Transverse colon (tissue), 4 donors: ENCODE results near the gene IL15RA. TPM values are rescaled to one million over a fixed set of nuclear protein-coding genes. Genes with fewer than 3 reads are reported as not detected.

Source experiments
- DNase-seq: peaks from one replicate; pipeline ENCODE4 v3.0.0-alpha.2; 2019
- H3K27ac ChIP-seq, 4 donors: fragments of 200-600 bp; sonication (generic); 2 replicates each; pipeline ENCODE4 v1.5.1; 2016 to 2018; ENCODE audit warnings: inconsistent platforms in 4 of 4
- H3K27me3 ChIP-seq: fragments of 200-600 bp; sonication (generic); 2 replicates; pipeline ENCODE4 v1.5.1; 2017; ENCODE audit warnings: inconsistent platforms
- H3K36me3 ChIP-seq, 4 donors: fragments of 200-600 bp; sonication (generic); 2 replicates each; pipeline ENCODE4 v1.5.1; 2017 to 2019; ENCODE audit warnings: inconsistent platforms in 4 of 4
- H3K4me1 ChIP-seq, 4 donors: fragments of 200-600 bp; sonication (generic); 2 replicates each; pipeline ENCODE4 v1.5.1; 2017 to 2020; ENCODE audit warnings: inconsistent platforms in 4 of 4
- H3K4me3 ChIP-seq, 4 donors: fragments of 200-600 bp; sonication (generic); 1 replicate in 1 of 4; 2 replicates in 3 of 4; pipeline versions ENCODE4 v1.5.1 to v1.6.1; 2017 to 2019; ENCODE audit warnings: inconsistent platforms in 4 of 4
- H3K9me3 ChIP-seq, 2 donors: fragments of 200-600 bp; sonication (generic); 2 replicates each; pipeline ENCODE4 v1.5.1; 2017 to 2019; ENCODE audit warnings: inconsistent platforms in 2 of 2
- EP300 ChIP-seq: sonication (generic); formaldehyde crosslinking; IDR thresholded peaks from one replicate; pipeline ENCODE4 v1.6.1; 2017; ENCODE audit warnings: antibody characterized with exemption, low read depth
- POLR2A ChIP-seq: fragments of 450-650 bp; IDR thresholded peaks from one replicate; pipeline ENCODE4 v1.6.1; 2016; ENCODE audit warnings: antibody characterized with exemption, mild to moderate bottlenecking, moderate library complexity
- POLR2AphosphoS5 ChIP-seq, 3 donors: sonication (generic); formaldehyde crosslinking; IDR thresholded peaks; one replicate each; pipeline ENCODE4 v1.6.1; 2016; ENCODE audit warnings: antibody characterized with exemption in 3 of 3
- WGBS, 2 donors: methylation state at CpG; one replicate each; pipeline ENCODE4 v1.1.5; 2018; ENCODE audit warnings: low coverage in 1 of 2; 5-methylcytosine and 5-hydroxymethylcytosine counted together
- in situ Hi-C, 4 donors: fragments of 200-750 bp; cut with MboI; loops; one replicate each; pipeline versions ENCODE4 v1.15.0 to v1.15.1; 2017; ENCODE audit warnings: low sequenced_read_pairs in 3 of 4, low pct_ligation_motif_present in 1 of 4, low pct_unique_long_range_greater_than_20kb in 1 of 4
- intact Hi-C: fragments of 100-400 bp; cut with DNase I; formaldehyde crosslinking; loops from one replicate; pipeline ENCODE4 v1.15.1; 2023; ENCODE audit warnings: low total_unique reads
- total RNA-seq, 4 donors: library from RNA; depleted of rRNA; stranded (reverse); fragments of >200 nt; gene quantifications; one replicate each; pipeline ENCODE4 v1.1.0, GENCODE V29; 2016
- TF ChIP-seq, protein P1 (sequence below), 5 experiments: fragments of 200-600 bp in 3 of 5; fragments of 450-650 bp in 2 of 5; sonication (generic) in 3 of 5; IDR thresholded peaks; 1 replicate in 2 of 5; 2 replicates in 3 of 5; pipeline ENCODE4 v1.5.1; 2016 to 2017; ENCODE audit warnings: antibody characterized with exemption in 5 of 5, inconsistent platforms in 3 of 5, mild to moderate bottlenecking in 2 of 5, moderate library complexity in 1 of 5

The IL15RA gene
- total RNA-seq, 4 donors from 2014 or later: 3.7 to 58.1 (median 24.6) TPM

DNA sequence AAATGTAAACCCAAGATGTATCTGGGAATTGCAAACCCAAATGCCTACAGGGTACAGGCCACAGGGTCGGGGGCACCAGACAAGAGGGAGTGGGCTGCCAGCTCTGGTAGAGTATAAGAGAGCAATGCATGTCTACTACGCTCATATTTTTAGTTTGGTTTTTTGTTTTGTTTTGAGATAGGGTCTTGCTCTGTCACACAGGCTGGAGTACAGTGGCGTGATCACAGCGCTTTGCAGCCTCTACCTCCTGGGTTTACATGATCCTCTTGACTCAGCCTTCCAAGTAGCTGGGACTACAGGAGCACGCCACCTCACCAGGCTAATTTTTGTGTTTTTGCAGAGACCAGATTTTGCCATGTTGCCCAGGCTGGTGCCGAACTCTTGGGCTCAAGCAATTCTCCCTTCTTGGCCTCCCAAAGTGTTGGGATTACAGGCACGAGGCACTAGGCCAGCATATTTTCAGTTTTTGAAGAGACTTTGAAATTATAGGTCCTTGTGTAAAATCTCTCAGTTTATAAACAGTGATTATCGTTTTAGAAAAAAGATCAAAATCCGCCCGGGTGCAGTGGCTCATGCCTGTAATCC is 11.1 kb upstream of the IL15RA start:
- H3K27me3 ChIP-seq: no peaks in the 10 kb centered on the region
- H3K36me3 ChIP-seq: no peaks in the 10 kb centered on the region
- H3K4me3 ChIP-seq: no peak overlapping the region
- TF ChIP-seq, protein P1, sequence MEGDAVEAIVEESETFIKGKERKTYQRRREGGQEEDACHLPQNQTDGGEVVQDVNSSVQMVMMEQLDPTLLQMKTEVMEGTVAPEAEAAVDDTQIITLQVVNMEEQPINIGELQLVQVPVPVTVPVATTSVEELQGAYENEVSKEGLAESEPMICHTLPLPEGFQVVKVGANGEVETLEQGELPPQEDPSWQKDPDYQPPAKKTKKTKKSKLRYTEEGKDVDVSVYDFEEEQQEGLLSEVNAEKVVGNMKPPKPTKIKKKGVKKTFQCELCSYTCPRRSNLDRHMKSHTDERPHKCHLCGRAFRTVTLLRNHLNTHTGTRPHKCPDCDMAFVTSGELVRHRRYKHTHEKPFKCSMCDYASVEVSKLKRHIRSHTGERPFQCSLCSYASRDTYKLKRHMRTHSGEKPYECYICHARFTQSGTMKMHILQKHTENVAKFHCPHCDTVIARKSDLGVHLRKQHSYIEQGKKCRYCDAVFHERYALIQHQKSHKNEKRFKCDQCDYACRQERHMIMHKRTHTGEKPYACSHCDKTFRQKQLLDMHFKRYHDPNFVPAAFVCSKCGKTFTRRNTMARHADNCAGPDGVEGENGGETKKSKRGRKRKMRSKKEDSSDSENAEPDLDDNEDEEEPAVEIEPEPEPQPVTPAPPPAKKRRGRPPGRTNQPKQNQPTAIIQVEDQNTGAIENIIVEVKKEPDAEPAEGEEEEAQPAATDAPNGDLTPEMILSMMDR (IDR thresholded peaks at IDR 0.05): no peak
- no peak for TF ChIP-seq POLR2A
- TF ChIP-seq EP300: no peak
- no peak for TF ChIP-seq POLR2AphosphoS5 (IDR thresholded peaks at IDR 0.05)
- H3K27ac ChIP-seq: peak overlapping the region in 3 of 4 donors; percentile 17 to 57 (median 39)
- intact Hi-C loops: no loop called here
- in situ Hi-C loops: no loop called here
- H3K9me3 ChIP-seq: peaks cover 0 to 6% of the 10 kb centered on the region in 2 donors
- H3K4me1 ChIP-seq: peaks cover 0 to 11% (median 0%) of the 10 kb centered on the region in 4 donors
- DNase-seq: no peak
- 90 to 100% methylated on average over 3 to 10 of the region's 10 CpGs for WGBS, 2 donors

DNA sequence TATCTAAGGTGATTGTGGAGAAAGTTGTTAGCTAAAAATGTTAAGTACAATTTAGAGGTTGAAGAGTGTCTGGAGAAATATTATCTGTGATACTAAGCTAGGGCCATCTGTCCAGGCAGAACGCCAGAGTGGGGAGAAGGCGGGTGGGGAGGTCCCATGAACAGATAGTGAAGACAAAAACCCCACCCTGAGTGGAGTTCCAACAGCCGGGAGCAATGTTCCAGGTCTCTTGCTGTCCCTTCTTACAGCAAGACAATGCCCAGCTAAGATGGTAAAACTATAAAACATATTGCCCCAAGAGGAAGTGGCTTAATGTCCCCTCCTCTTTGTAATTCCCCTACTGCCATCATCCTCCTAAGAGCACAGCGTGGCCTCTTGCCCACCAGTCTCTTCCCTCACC is 10.4 kb upstream of the IL15RA start:
- no peaks in the 10 kb centered on the region for H3K27me3 ChIP-seq
- H3K36me3 ChIP-seq: no peaks in the 10 kb centered on the region
- no peak overlapping the region for H3K4me3 ChIP-seq
- 53 to 83% methylated on average over 1 to 4 of the region's 4 CpGs for WGBS, 2 donors
- intact Hi-C loops: no loop called here
- DNase-seq: no peak
- in situ Hi-C loops: no loop called here
- TF ChIP-seq, protein P1 (IDR thresholded peaks at IDR 0.05): no peak
- TF ChIP-seq POLR2AphosphoS5 (IDR thresholded peaks at IDR 0.05): no peak
- no peak for TF ChIP-seq POLR2A
- TF ChIP-seq EP300: no peak
- peaks cover 0 to 6% of the 10 kb centered on the region in 2 donors for H3K9me3 ChIP-seq
- peaks cover 0 to 11% (median 0%) of the 10 kb centered on the region in 4 donors for H3K4me1 ChIP-seq
- peak overlapping the region in 3 of 4 donors; percentile 17 to 57 (median 21) for H3K27ac ChIP-seq

DNA sequence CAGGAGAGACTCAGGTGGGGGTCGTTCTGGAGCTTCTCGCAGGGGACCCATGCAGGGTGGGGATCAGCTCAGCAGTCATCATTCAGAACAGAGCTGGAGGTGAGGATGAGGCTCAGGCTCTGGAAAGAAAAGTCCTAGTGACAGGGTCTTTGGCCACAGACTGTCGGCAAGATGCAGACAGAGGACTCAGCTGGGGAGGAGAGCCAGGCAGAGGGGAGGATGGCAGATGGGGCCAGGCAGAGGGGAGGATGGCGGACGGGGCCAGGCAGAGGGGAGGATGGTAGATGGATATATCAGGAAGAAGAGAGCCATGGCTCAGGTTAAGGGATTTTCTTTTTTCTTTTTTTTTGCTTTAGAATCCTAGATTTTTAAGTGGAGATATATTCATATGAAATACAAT is 7.7 kb upstream of the IL15RA start:
- 89 to 96% methylated on average over 5 of the region's 5 CpGs for WGBS, 2 donors

DNA sequence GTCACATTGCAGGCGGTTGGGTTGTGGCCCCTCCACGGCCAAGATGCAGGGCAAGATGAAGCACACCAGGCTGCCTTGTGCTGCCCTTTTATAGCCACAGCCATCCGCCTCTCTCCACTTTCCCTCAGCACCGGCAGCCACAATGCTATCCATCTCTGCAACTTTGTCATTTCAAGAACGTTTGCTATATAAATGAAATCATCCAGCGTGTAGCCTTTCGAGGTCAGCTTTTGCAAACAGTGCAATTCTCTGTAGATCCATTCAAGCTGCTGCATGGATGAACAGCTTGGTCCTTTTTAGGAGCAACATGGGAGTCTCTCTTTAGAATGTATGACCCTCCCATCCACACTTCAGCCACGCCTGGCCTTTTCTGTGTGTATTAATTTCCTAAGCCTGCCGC is 6.4 kb upstream of the IL15RA start:
- intact Hi-C loops (no loop called here), in situ Hi-C loops (no loop called here)
- no peak overlapping the region for H3K4me3 ChIP-seq
- H3K36me3 ChIP-seq: no peaks in the 10 kb centered on the region
- peak overlapping the region; percentile 7 to 51 (median 21) for H3K27ac ChIP-seq
- 74 to 80% methylated on average over 1 to 9 of the region's 9 CpGs for WGBS, 2 donors
- TF ChIP-seq EP300: no peak
- peak in 2 of 3 donors; percentile 12 to 19 for TF ChIP-seq POLR2AphosphoS5 (IDR thresholded peaks at IDR 0.05)
- no peaks in the 10 kb centered on the region for H3K9me3 ChIP-seq
- H3K4me1 ChIP-seq: peaks cover 0 to 13% (median 0%) of the 10 kb centered on the region in 4 donors
- DNase-seq: no peak
- H3K27me3 ChIP-seq: no peaks in the 10 kb centered on the region

More for the DNA sequence above, 7.7 kb upstream of the IL15RA start:
- Histone ChIP-seq H3K36me3 (no peaks in the 10 kb centered on the region), H3K4me1 (peaks cover 0 to 11% (median 0%) of the 10 kb centered on the region in 4 donors), H3K27me3 (no peaks in the 10 kb centered on the region), H3K9me3 (no peaks in the 10 kb centered on the region), H3K27ac (peak overlapping the region in 2 of 4 donors; percentile 8 to 51), H3K4me3 (no peak overlapping the region)
- DNase-seq: no peak
- TF ChIP-seq, protein P1 (IDR thresholded peaks at IDR 0.05): no peak
- TF ChIP-seq POLR2AphosphoS5 (IDR thresholded peaks at IDR 0.05) (no peak), POLR2A (no peak), EP300 (no peak)
- intact Hi-C loops (no loop called here), in situ Hi-C loops (no loop called here)
